22Rv1 (cell line): ENCODE results near the gene MAGEA8.
"Not testable (repeated sequence)": the region's sequence is repeated elsewhere in the genome, so short reads cannot be mapped to it uniquely, and the experiment has no call there.

Experiments
- H3K27ac ChIP-seq: fragments of 450-650 bp; 2 replicates; pipeline ENCODE4 v1.5.1; 2017
- ZFX ChIP-seq: fragments of 450-650 bp; IDR thresholded peaks from 2 replicates; pipeline ENCODE4 v1.6.1; 2017; ENCODE audit warnings: antibody characterized with exemption, borderline replicate concordance
- TF ChIP-seq, protein P1 (sequence below): fragments of 450-650 bp; IDR thresholded peaks from 2 replicates; pipeline ENCODE4 v1.5.1; 2017; ENCODE audit warnings: mild to moderate bottlenecking

MAGEA8 gene

DNA sequence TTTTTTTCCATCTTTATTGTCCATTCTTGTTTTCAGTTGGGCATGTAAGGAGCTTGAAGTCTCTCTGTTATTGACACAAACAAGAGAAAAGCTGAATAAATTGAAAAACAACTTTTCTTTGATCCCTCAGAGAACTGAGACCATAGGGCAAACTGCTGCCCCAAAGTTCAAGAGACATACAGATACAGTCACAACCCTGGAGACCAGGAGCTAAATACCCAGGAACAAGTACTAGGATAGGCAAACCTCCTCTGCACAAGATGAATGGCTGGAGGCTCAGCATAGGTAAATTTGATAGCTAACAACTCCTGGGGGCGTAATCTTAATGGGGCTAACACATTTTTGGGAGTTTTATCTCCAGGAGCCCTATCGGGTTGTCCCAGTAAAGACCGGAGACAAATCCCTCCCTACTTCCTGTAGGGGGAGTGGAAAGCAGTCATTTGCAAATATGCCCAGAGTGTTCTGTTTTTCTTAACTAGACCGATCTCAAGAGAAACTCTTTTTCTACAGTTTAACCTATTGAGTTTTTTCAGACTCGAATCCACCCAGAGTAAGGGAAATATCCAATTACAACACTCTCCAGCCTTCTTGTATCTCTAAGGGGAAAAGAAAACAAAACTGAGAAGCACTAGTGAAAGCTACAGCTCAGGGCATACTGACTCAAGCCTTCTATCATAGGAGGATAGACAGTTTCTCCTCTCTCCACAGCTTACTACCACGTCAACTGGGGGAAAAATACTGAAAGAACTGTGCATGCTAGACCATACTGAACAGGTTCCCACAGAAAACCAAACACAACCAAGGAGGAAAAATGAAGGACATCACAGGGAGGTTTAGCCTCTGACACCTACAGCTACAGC, 23.1 kb downstream of the MAGEA8 start:
- H3K27ac ChIP-seq = no peak overlapping the region
- TF ChIP-seq, protein P1, sequence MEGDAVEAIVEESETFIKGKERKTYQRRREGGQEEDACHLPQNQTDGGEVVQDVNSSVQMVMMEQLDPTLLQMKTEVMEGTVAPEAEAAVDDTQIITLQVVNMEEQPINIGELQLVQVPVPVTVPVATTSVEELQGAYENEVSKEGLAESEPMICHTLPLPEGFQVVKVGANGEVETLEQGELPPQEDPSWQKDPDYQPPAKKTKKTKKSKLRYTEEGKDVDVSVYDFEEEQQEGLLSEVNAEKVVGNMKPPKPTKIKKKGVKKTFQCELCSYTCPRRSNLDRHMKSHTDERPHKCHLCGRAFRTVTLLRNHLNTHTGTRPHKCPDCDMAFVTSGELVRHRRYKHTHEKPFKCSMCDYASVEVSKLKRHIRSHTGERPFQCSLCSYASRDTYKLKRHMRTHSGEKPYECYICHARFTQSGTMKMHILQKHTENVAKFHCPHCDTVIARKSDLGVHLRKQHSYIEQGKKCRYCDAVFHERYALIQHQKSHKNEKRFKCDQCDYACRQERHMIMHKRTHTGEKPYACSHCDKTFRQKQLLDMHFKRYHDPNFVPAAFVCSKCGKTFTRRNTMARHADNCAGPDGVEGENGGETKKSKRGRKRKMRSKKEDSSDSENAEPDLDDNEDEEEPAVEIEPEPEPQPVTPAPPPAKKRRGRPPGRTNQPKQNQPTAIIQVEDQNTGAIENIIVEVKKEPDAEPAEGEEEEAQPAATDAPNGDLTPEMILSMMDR = no peak
- no peak for TF ChIP-seq ZFX

DNA sequence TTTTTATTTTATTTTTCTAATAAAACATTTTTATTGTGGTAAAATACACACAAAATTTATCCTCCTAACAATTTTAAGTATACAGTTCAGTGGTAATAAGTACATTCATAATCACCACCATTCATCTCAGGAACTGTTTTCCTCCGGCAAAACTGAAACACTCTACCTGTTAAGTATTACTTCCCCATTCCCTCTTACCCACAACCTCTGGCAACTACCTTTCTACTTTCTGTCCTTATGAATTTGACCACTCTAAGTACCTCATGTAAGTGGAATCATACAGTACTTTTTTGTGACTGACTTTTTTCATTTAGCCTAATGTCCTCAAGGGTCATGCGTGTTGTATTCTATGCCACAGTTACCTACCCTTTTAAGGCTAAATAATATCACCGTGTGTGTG, 27.3 kb downstream of the MAGEA8 start:
- no peak overlapping the region for H3K27ac ChIP-seq

DNA sequence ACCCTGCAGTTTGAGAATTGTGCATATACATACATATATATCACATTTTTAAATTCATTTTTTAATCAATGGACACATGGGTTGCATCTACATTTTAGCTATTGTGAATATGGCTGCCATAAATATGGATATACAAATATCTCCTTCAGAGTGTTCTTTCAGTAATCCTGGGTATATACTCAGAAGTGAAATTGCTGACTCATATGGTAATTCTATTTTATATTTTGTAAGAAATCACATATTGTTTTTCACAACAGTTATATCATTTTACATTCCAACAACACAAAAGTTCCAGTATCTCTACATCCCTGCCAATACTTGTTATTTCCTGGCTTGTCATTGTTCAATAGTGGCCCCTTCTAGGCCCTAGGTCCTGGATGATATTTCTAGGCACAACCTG, 27.7 kb downstream of the MAGEA8 start:
- TF ChIP-seq, protein P1 = no peak
- TF ChIP-seq ZFX = no peak
- H3K27ac ChIP-seq = no peak overlapping the region

More for the DNA sequence above, 27.3 kb downstream of the MAGEA8 start:
- TF ChIP-seq, protein P1 = no peak
- TF ChIP-seq ZFX = no peak

DNA sequence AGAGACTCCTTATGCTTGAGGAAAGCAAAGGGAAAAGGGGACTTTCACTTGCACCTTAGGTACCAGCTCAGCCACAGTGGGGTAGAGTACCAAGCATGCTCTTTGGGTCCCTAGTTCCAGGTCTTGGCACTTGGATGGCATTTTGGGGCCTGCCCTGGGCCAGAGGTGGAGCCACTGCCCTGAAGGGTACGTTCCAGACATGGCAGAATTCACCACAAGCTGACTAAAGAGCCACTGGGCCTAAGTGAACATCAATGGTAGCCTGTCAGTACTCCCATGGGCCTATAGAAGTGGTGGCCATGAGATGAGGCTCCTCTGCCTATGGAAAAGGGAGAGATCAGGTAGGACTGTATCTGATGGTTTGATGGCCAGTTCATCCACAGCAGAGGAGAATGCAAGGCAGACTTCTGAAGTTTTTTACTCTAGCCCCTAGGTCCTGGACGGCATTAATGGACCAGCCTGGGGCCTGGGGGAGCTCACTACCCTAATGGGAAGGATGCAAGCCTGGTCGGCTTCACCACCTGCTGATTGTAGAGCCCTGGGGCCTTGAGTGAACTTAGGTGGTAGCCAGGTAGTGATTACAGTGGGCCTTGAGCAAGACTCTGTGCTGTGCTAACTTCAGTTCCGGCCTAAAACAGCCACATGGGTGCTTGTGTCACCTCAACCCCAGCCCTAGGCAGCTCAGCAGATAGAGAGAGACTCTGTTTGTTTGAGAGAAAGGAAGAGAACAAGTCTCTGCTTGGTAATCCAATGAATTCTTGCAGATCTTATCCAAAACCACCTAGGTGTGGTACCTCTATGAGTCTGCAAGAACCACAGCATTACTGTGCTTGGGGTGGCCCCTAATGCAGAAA, 28.6 kb downstream of the MAGEA8 start:
- no peak for TF ChIP-seq ZFX
- TF ChIP-seq, protein P1 = no peak
- H3K27ac ChIP-seq = no peak overlapping the region

DNA sequence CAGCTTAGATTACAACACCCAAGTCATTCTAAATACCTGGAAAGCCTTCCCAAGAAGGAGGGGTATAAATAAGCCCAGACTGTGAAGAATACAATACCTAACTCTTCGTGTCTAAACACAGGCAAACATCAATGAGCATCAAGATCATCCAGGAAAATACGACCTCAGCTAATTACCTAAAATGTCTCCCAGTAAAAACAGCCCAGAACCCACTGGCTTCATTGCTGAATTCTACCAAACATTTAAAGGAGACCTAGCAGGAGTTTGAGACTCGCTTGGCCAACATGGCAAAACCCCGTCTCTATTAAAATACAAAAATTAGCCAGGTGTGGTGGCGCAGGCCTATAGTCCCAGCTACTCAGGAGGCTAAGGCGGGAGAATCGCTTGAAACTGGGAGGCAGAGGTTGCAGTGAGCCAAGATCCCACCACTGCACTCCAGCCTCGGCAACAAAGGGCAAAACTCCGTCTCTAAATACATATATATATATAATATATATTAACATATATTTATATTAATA, 29.3 kb downstream of the MAGEA8 start:
- no peak overlapping the region for H3K27ac ChIP-seq
- no peak for TF ChIP-seq ZFX
- TF ChIP-seq, protein P1 = no peak

DNA sequence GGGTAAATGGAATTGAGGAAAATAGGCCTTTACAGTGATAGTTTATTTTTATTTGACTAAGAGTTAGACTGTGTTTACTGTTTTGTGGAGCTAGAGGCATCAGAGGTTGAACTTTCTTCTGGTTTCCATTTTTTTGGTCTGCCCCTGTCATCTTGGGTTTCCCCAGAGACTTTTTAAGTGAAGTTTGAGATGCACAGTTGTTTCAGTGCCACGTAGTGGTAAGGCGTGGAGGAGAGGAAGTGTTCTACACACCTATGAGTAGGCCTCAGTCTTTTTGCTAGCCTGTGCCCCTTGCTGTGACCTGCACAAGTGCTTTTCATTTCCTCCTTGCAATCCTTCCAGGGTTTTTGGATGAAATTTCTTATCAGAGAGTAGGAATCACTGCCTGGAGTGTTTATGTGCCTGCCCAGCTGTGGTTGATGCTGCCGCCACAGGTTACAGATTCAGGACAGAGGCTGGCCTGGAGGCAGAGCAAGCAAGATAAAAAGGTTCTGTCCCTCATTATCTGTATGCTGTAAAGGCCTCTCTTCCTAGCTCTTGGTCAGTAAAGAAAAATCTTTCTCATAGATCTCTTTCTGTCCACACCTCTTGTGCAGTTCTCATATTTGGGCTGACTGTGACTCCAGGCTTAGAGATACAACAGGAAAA, 35.9 kb downstream of the MAGEA8 start:
- H3K27ac ChIP-seq = no peak overlapping the region
- TF ChIP-seq, protein P1 = no peak

DNA sequence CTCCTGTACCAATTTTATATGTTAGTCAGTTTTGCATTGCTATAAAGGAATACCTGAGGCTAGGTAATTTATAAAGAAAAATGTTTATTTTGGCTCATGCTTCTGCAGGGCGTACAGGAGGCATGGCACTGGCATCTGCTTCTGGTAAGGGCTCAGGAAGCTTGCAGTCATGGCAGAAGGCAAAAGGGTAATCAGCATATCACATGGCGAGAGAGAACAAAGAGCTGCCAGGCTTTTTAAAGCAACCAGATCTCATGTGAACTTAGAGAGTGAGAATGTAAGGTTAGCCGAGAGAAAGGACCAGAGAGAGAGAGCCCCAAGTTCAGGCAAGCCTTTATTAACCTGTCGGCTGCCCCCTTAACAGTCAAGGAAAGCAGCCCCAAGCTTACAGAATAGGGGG, 42.9 kb downstream of the MAGEA8 start:
- H3K27ac ChIP-seq = not testable (repeated sequence)

DNA sequence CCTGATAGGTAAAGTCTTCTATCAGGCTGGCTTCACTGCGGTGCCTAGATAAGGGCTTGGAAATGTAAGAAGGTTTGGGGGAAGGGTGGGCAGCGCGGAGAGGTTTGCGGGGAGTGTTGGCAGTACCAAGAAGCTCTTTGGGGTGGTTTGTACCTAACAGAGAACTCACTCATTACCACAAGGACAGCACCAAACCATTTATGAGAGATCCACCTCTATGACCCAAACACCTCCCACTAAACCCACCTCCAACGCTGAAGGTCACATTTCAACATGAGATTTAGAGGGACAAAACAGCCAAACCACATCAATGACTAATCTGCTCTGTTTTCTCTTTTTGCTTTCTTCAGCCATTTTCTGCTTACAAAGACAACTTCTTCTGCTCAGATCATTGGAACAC, 43.5 kb downstream of the MAGEA8 start:
- H3K27ac ChIP-seq = not testable (repeated sequence)

DNA sequence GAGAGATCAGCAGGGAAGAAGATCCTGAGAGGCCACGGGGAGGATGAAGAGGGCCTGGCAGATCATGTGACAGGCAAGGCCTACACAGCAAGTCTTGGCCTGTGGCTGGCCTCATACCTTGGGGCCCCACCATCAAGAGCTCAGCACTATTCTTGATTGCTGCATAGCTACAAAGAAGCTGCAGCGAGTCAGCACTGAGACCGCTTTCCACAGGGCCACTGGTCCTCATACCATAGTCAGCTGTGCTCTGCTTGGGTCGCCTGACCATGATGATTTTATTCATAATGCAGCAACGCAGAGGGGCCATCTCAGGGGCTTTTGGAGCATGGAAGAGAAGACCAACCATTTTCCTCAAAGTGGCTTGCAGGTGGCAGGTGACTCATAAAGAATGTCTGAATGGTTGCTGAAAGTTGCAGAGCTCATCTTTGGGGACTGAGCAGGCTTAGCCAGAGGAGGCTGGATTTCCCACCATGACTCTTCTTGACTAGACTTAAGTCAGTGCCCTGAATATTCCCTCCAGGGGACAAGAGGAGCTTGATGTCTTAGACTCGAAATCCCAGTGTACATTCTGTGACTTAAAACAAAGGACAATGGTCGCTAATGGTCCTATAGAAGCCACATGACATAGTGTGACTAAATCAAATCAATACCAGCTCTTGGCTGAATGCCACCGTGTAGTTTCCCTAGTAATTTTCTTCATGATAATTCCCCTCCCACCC, 46.4 kb downstream of the MAGEA8 start:
- not testable (repeated sequence) for H3K27ac ChIP-seq

DNA sequence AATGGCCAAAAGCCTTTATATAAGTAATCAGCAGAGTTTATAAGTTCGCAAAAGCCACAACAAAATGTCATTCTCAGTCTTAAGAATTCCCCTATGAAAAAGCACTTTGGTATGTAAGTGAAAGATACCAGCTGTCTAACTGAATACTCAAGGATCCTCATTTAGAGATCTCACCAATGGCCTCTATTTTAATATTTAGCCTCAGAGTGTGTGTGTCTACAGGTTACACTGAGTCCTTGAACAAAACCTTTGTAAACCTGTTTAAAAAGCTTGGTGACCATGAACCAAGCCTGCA, 46.9 kb downstream of the MAGEA8 start:
- H3K27ac ChIP-seq = not testable (repeated sequence)

DNA sequence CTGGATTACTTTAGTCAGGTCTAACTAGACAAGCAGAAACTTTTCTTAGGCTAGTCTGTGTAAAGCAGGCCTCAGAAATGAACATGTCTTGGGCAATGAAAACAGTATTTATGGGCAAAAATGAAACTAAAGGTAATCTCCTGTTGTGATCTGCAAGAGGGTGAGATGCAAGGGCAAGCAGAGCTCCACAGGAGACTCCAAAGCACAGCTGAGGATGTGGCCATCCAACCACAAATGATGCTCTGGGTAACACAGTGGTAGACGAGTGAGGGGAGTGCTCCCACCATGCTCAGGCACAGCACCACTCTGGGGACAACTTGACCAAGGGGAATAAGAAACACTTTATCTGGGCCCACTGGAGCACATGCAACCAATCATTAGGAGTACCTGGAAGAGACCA, 47.7 kb downstream of the MAGEA8 start:
- not testable (repeated sequence) for H3K27ac ChIP-seq

DNA sequence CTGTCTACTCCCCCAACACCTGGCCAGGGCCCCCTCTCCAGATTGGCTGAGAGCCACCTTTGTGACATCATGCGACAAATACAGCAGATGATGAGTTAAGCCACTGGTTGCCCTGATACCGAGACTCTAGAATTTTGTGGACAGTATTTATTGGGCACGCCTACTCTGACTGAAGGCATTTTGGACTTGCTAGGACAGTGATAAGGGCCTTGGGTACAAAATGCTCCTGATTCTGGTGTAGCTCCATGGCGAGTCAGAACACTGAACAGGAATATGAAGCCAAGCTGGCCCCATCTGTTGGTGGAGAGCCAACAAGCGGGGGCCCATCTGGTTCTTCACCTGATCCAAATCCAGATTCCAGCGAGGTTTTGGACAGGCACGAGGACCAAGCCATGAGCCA, 48.4 kb downstream of the MAGEA8 start, which contains the start of gene HSFX4:
TSS of gene HSFX4 (plus strand) at position 174 of the 400 bp plus-strand sequence. CDS start at position 246, 72 bp downstream.
- H3K27ac ChIP-seq = not testable (repeated sequence)
